GM18951 (cell line): Measurements from ENCODE around the gene TMEM184B.

Source experiments
- POLR2A ChIP-seq: IDR thresholded peaks from 4 replicates; pipeline ENCODE4 v1.6.1; 2011; ENCODE audit warnings: mild to moderate bottlenecking; ENCODE audit not compliant: insufficient read length, insufficient read depth; ENCODE audit errors: extremely low read depth
- in situ Hi-C: fragments of 300-500 bp; cut with MboI; formaldehyde crosslinking; loops from one replicate; pipeline ENCODE4 v1.12.0; 2022; ENCODE audit warnings: low sequenced_read_pairs, mixed read lengths, inconsistent platforms; ENCODE audit not compliant: unreplicated experiment

Gene TMEM184B

DNA sequence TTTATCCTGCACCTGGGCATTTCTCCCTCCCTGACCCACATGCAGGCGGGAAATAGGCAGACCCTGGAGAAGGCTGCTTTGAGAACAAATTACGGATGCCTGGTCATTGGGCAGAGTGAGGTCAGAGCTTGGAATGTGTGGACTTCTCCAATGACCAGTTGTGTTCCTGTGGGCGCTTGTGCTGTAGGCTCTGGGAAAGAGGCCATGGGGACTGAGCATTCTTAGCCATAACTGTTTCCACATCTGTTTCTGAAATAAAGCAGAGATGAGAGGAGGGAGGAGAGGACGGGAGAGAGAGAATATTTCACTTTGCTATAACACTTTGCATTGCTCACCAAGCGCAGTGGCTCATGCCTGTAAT lies 11.2 kb upstream of the TMEM184B start:
- in situ Hi-C loops: no loop called here
- TF ChIP-seq POLR2A: no peak

DNA sequence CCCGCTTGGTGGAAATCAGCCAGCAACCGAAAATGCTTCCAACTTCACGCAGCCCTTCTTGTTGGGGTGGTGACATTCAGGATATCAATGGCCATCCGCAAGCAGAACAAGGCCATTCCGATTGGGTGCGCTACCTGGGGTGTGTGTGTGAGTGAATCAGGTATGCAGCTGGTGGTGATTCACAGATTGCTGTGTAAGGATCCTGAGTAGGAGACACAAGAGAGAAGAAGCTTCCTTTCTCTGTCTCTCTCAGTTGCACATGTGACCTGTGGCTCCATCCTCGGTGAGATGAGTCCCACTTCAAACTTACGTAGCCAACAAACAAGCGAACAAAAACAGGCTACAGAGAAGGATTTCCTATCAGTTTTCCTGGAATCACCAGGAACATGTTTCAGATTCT lies 9.6 kb upstream of the TMEM184B start:
- no peak for TF ChIP-seq POLR2A
- in situ Hi-C loops: no loop called here

DNA sequence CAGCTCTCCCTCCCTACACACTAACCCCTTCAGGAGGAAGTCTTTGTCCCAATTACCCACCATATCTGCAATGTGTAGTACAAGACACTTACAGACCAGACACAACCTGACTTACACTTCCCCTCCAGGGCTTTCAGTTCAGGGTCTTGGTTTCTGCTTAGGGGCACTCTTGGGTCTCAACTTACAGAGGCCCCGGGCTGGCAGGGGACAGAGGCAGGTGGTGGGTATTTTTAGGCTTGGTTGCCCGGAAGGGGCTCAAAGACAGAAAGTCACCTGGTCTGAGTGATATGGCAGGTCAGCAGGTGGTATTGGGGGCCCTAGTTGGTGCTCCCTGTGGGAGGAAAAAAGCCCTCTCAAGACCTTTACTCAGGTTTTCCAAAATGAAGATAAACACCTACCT lies 3.4 kb upstream of the TMEM184B start:
- TF ChIP-seq POLR2A: no peak
- in situ Hi-C loops: no loop called here

DNA sequence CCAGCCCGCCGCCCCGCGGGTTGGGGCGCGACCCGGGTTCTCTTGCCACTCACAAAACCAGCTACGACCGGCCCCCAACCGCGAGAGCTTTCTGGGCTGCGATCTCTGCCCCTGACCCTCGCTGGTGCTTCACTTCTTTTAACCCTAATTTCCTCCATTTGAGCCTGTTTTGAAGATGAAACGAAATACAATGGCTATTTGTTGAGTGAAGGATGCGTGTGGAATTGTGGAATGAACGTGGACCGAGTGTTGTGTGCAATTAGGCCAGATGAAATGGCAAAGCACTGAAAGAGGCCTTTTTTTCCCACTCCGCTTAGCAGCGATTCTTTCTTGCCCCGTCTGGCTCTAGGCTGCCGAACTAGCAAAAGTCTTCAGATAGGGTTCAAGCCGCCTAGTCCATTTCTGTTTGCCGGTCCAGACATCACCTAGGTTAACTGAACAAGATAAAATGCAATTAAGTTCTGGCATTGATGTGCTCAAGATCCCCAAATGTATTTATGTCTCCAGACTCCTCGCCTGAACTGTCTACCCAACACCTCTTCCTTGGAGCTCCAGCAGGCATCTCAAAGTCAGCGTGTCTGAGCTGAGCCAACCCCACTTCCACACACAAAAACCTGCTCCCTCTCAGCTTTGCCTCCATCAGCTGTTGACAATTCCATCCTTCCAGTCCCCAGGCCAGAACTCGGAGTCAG lies 471 bp upstream of the TMEM184B start:
- in situ Hi-C loops: no loop called here

DNA sequence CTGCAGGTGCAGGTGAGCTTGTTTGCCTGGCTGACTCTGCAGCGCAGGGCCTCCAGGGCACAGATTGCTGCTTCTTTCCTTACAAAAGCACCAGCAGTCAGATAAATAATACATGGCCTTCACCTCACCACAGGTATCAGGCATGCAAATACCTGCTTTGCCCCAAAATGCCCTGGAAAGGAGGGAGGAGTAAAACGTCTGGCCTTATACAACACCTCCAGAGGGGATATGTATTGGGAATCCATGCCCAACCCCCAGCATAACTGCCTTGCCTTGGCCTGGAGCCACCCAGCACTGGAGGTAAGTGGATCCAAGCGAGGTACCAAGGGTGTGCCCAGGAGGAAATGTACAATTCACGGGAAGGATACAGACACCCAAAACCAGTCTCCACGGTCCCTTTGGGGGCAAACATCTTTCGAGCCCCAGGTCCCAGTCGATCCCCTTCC lies 860 bp downstream of the TMEM184B start:
- in situ Hi-C loops: no loop called here
- TF ChIP-seq POLR2A: no peak

More for the DNA sequence above, 471 bp upstream of the TMEM184B start:
- TF ChIP-seq POLR2A: no peak

DNA sequence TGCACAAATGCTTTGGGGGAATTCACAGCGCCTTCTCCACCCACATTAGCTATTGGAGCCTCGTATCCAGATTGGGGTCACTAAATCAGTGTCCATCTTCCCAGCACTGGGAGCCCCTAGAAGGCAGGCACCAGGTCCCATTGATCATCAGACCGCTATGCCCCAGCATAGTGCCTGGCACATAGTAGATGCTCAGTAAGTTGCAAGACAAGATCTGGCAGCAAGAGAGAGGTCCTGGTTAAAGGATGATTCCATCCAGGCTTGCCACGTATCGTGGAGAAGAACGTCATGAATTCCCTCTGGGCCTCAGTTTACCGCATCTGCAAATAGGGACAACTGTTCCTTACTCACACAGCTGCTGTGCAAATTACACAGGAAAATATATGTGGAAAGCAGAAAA lies 1.7 kb downstream of the TMEM184B start:
- in situ Hi-C loops: no loop called here
- TF ChIP-seq POLR2A: no peak

DNA sequence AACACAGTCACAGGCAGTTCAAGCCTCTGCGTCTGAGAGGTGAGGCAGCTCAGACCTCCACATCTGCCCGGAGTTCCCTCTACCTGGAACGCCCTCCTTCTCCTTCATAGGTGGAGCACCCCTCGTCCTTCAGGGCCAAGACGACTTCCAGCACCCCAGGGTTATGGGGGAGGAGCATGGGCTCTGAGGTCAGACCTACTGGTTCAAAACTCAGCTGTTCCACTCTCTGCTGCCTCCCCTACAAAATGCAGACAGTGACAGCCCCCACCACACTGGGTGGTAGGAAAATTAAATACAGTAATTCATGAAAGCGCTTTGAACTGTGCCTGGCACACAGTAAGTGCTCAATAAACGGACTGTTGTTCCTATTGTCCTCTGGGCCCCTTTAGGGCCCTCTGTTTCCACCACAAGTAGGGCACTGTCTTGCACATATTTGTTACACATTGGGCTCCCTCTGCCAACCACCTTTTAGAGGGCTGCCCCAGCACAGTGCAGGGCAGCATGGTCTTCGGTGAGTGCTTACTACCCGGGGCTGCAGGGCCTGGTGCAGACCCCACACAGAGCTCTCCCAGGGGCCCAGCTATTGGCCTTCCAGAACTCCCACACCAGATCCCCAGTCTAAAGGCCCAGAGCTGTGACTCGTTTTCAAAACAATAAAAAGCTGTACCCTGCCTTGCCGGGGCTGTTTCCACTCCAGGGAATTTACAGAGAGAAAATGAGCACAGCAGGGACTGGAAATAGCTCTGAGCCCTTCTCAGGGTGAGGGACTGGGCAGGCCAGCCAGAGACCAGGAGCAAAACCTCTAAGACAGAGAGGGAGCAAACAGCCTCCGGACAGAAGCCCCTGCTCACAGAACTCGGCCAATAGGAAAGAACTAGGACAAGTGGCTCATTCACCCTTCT lies 2.5 kb downstream of the TMEM184B start:
- in situ Hi-C loops: no loop called here
- no peak for TF ChIP-seq POLR2A

DNA sequence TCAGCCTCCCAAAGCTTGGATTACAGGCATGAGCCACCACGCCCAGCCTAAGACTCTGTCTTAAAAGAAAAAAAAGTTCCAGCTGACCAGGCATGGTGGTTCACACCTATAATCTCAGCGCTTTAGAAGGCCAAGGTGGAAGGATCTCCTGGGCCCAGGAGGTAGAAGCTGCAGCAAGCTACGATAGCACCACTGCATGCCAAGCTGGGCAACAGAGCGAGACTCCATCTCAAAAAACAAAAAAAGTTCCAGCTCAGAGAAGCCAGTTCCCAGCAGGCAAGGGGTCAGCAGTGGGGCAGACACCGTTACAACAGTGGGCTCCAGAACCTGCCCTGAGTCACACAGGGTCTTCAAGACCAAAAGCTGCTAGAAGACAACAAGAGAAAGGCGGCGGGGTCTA lies 3.3 kb downstream of the TMEM184B start:
- in situ Hi-C loops: no loop called here
- no peak for TF ChIP-seq POLR2A

DNA sequence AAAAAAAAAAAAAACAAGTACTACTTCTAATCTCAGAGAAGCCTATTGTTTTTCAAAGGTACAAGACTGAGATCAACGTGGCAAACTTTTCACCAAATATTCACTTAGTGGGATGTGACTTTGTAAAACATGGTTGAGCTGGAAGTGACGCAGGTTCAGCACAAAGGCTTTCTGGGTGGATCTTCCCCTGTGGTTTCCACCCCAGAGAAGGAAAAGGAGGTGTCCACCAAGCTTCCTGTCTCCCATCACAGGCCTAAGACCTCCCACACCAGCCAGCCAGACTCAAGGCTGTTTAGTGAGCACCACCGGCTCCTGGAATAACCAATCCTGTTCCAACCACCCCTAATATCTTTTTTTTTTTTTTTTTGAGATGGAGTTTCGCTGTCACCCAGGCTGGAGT lies 5.7 kb downstream of the TMEM184B start:
- in situ Hi-C loops: no loop called here
- no peak for TF ChIP-seq POLR2A

DNA sequence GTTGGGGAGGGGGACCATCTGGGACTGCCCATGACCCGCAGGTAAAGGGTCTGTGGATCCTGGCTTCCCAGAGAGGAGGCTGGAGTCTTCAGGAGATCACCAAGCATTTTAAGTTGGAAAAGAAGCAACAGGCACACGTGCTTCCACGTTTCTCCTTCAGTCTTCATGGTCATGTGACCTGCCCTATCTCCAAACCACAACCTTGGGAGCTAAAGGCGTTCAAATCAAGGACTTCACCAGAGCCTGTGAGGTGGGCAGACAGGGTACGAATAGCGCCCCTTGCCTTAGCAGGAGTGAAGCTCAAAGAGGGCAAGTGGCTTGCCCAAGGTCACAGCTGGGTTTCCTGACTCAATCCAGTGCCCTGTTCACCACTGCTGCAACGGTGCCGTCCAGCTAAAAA lies 6.7 kb downstream of the TMEM184B start:
- in situ Hi-C loops: no loop called here
- TF ChIP-seq POLR2A: no peak

DNA sequence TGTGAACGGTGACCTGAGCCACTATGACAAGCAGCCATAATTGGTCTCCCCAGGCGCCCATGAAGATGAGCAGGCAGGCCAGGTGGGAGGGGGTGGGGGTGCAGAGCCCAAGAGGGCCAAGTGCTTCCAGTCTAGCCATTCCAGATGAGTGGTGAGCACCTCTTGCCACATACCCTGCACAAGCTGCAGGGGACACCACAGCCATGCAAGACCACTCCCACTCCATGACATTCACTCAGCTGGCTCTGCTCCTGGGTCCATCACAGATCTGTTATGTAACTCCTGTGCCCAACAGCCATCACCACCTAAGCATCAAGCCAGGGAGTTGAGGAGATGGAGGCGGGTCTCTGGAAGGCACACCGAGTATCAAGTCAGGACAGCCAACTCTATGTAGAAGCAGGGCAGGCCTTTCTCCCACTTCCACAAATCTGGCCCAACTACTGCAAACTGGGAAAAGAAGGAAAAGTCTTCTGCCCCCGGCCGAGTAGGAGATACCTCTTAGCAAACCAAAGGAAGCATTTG lies 8.4 kb downstream of the TMEM184B start:
- no peak for TF ChIP-seq POLR2A
- in situ Hi-C loops: no loop called here

DNA sequence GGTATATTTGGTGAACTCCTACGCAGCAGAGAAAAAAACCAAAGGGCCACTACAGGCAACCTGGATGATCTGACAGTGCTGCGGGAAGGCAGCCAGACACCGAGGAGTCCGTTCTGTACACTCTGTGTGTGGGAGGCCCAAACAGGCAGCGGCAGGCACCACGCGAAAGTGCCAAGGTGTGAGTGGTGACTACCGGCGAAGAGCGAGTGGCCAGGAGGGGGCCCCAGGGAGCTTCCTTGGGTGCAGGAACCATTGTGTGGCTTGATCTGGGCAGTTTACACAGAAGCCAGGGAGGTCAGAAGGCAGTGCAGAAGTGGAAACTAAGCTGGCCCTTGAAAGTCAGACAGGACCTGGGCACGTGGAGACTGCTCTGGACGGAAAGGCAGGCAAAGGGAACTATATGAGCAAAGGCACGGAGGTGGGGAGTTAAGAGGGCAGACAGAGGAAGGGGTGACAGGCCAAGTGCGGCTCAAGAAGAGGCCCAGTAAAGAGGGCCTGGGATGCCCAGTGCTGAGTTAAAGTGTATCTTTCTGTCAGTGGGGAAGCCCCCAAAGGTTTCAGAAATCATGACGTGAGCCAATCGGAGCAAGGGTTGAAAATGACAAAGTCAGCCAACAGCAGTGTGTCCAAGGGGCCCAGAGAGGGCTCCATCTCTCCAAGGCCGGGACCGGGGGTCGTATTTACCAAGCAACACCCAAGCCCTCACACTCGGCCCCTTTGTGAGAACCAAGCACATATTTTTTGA lies 10.6 kb downstream of the TMEM184B start:
- in situ Hi-C loops: no loop called here
- no peak for TF ChIP-seq POLR2A
